ENCODE measurements around the gene LRRC72.
"Not testable (repeated sequence)": the region's sequence is repeated elsewhere in the genome, so short reads cannot be mapped to it uniquely, and the experiment has no call there.

The LRRC72 gene

GRCh38 chr7:16526742-16527540, at the start of gene LRRC72:
Gene LRRC72, plus strand, starts transcription at chr7:16526825. Its CDS starts 128 bp downstream, at chr7:16526953.
- ATAC-seq (no peak), DNase-seq (no peak)

- DNase-seq (no peak), ATAC-seq (no peak)
These were observed 47.5 kb upstream of the LRRC72 start for GRCh38 chr7:16479161-16479560.

GRCh38 chr7:16479591-16479990, 47.0 kb upstream of the LRRC72 start:
- ATAC-seq (no peak), DNase-seq (no peak)

- DNase-seq = no peak
- ATAC-seq = no peak
These were observed 42.0 kb upstream of the LRRC72 start for GRCh38 chr7:16484453-16485158.

- DNase-seq = no peak
- ATAC-seq = no peak
These were observed 35.5 kb upstream of the LRRC72 start for GRCh38 chr7:16491148-16491547.

GRCh38 chr7:16492513-16493062, 34.0 kb upstream of the LRRC72 start:
- DNase-seq (no peak), ATAC-seq (peak; percentile 36)

GRCh38 chr7:16493266-16493665, 33.4 kb upstream of the LRRC72 start:
- no peak for ATAC-seq

GRCh38 chr7:16494551-16494950, 32.1 kb upstream of the LRRC72 start:
- DNase-seq (no peak), ATAC-seq (no peak)

More at GRCh38 chr7:16493266-16493665, 33.4 kb upstream of the LRRC72 start:
- no peak for DNase-seq

- ATAC-seq = no peak
- no peak for DNase-seq
These were observed 31.5 kb upstream of the LRRC72 start for GRCh38 chr7:16494955-16495719.

- ATAC-seq (no peak), DNase-seq (no peak)
These were observed 28.5 kb upstream of the LRRC72 start for GRCh38 chr7:16498122-16498521.

GRCh38 chr7:16502303-16502702, 24.3 kb upstream of the LRRC72 start:
- DNase-seq = no peak
- no peak for ATAC-seq

GRCh38 chr7:16504019-16504418, 22.6 kb upstream of the LRRC72 start:
- DNase-seq = no peak
- ATAC-seq = no peak

- DNase-seq, ATAC-seq: not testable (repeated sequence)
These were observed 20.2 kb upstream of the LRRC72 start for GRCh38 chr7:16506422-16506821.

- DNase-seq (no peak), ATAC-seq (no peak)
These were observed 16.8 kb upstream of the LRRC72 start for GRCh38 chr7:16509829-16510228.

- ATAC-seq (no peak), DNase-seq (no peak)
These were observed 15.3 kb upstream of the LRRC72 start for GRCh38 chr7:16511314-16511713.

GRCh38 chr7:16512097-16512496, 14.5 kb upstream of the LRRC72 start:
- no peak for DNase-seq
- no peak for ATAC-seq

- no peak for ATAC-seq
- no peak for DNase-seq
These were observed 12.4 kb upstream of the LRRC72 start for GRCh38 chr7:16514271-16514670.

- DNase-seq (no peak), ATAC-seq (no peak)
These were observed 11.9 kb upstream of the LRRC72 start for GRCh38 chr7:16514729-16515128.

- ATAC-seq = no peak
- DNase-seq = no peak
These were observed 10.6 kb upstream of the LRRC72 start for GRCh38 chr7:16515785-16516685.

- not testable (repeated sequence) for ATAC-seq, DNase-seq
These were observed 6.6 kb upstream of the LRRC72 start for GRCh38 chr7:16519985-16520384.

- ATAC-seq (no peak), DNase-seq (no peak)
These were observed 2.3 kb upstream of the LRRC72 start for GRCh38 chr7:16524332-16524731.

Measured in stimulated activated naive CD8-positive, alpha-beta T cell treated with anti-CD3 and anti-CD28 coated beads, Interleukin-15, Interleukin-2, amounts not matched to agents 100 U/mL and 50 U/mL, for 24 hours (primary cell).